Measurements from ENCODE around the gene KCNMB4.

GRCh38 chr12:70365398-70365647 lies 767 bp upstream of the KCNMB4 start:
- TF ChIP-seq CTCF (conservative IDR thresholded peaks at IDR 0.05; ENCODE audit: low read length) (no peak), EZH2phosphoT487 (IDR thresholded peaks at IDR 0.05; ENCODE audit: borderline replicate concordance) (no peak)

Data from Loucy (cell line).